ENCODE data around the gene MEDAG.

- TF ChIP-seq CTCF (IDR thresholded peaks at IDR 0.05) (no peak), EZH2 (IDR thresholded peaks at IDR 0.05) (no peak), EZH2phosphoT487 (IDR thresholded peaks at IDR 0.05) (no peak)
Measured at GRCh38 chr13:30857018-30857417, 49.1 kb upstream of the MEDAG start.
